Measurements from ENCODE around the gene ERN1. TPM values are rescaled to one million over a fixed set of nuclear protein-coding genes. Genes with fewer than 3 reads are reported as not detected.
A peak's percentile ranks its signal among the peaks of the same experiment; 100 is the strongest.

Gene ERN1
- total and polyA plus RNA-seq, 2 donors from 2014 or later: 2.8 to 37.0 TPM

DNA sequence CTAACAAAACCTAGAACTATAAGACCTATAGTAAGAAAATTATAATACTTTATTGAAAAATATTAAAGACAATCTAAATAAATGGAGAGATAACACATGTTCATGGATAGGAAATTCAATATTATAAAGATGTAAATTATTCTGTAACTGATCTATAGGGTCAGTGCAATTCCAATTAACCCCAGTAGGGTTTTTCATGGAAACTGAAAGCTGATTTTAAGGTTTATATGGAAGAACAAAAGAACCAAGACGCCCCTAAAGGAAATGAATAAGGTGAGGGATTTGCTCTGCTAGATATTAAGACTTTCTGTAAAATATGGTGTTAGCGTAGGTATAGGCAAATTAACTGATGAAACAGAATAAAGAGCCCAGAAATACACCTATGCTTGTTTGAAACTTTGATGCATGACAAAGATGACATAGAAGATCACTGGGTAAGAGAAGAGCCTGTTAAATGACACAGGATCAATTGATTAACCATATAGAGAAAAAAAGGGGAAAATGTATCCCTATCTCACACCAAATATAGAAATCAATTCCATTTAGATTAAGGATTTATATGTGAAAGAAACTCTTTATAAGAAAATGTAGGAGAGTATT is 112.5 kb downstream of the ERN1 start:
- Histone ChIP-seq H3K9ac (ENCODE audit: low read length in 3 of 3) (no peak overlapping the region), H3K36me3 (ENCODE audit: control insufficient read depth in 2 of 3, insufficient read depth in 3 of 3, low read length in 3 of 3) (no peaks in the 10 kb centered on the region), H3K4me3 (ENCODE audit: low read length in 3 of 3) (no peak overlapping the region), H3K9me3 (ENCODE audit: control insufficient read depth in 2 of 3, insufficient read depth in 1 of 3, low read length in 3 of 3) (no peaks in the 10 kb centered on the region), H3K4me1 (ENCODE audit: control insufficient read depth in 2 of 3, insufficient read depth in 2 of 3, low read depth in 1 of 3, low read length in 3 of 3) (peaks cover 0 to 4% (median 0%) of the 10 kb centered on the region in 3 donors), H3K27me3 (ENCODE audit: control insufficient read depth, insufficient read depth, low read length) (no peaks in the 10 kb centered on the region), H3K27ac (ENCODE audit: low read depth in 2 of 2, low read length in 2 of 2) (no peak overlapping the region)
- TF ChIP-seq CTCF (IDR thresholded peaks at IDR 0.05; ENCODE audit: borderline replicate concordance, extremely low read depth, insufficient read depth): no peak
- intact Hi-C loops (cut with DNase I): loop anchor here (10.0 kb wide), 1 partner anchor 103 kb away; the partner anchor contains the start of genes CSHL1 and GH1
- FAIRE-seq (no peak), DNase-seq (no peak)

DNA sequence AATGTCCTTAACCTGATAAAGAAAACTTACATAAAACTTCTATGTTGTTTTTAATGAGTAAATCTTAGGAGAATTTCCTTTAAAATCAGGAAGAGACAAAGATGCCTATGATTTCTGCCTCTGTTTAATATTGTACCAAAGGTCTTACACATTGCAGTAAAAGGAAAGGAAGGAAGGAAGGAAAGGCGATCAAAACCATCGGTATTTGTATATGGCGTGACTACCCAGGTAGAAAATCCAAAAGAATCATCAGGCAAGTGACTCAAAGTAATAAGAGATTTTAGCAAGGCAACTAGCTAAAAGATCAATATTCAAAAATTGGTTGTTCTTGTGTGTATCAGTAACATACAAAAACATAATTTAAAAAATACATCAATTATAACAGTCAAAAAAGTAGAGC is 113.0 kb downstream of the ERN1 start:
- no peak for TF ChIP-seq CTCF (IDR thresholded peaks at IDR 0.05; ENCODE audit: borderline replicate concordance, extremely low read depth, insufficient read depth)
- no peak for DNase-seq
- Histone ChIP-seq H3K9ac (ENCODE audit: low read length in 3 of 3) (peak overlapping the region in 1 of 3 donors; percentile 19), H3K36me3 (ENCODE audit: control insufficient read depth in 2 of 3, insufficient read depth in 3 of 3, low read length in 3 of 3) (no peaks in the 10 kb centered on the region), H3K9me3 (ENCODE audit: control insufficient read depth in 2 of 3, insufficient read depth in 1 of 3, low read length in 3 of 3) (no peaks in the 10 kb centered on the region), H3K27me3 (ENCODE audit: control insufficient read depth, insufficient read depth, low read length) (no peaks in the 10 kb centered on the region), H3K27ac (ENCODE audit: low read depth in 2 of 2, low read length in 2 of 2) (peak overlapping the region in 1 of 2 donors; percentile 13), H3K4me3 (ENCODE audit: low read length in 3 of 3) (no peak overlapping the region), H3K4me1 (ENCODE audit: control insufficient read depth in 2 of 3, insufficient read depth in 2 of 3, low read depth in 1 of 3, low read length in 3 of 3) (peaks cover 0 to 4% (median 0%) of the 10 kb centered on the region in 3 donors)
- intact Hi-C loops (cut with DNase I): loop anchor here (10.0 kb wide), 1 partner anchor 102 kb away; the partner anchor contains the start of genes CSHL1 and GH1
- no peak for FAIRE-seq

- H3K9me3 ChIP-seq (ENCODE audit: control insufficient read depth in 2 of 3, insufficient read depth in 1 of 3, low read length in 3 of 3): no peaks in the 10 kb centered on the region
- H3K27ac ChIP-seq (ENCODE audit: low read depth in 2 of 2, low read length in 2 of 2): peak overlapping the region; percentile 13 to 36
- no peak overlapping the region for H3K9ac ChIP-seq (ENCODE audit: low read length in 3 of 3)
- TF ChIP-seq CTCF (IDR thresholded peaks at IDR 0.05; ENCODE audit: borderline replicate concordance, extremely low read depth, insufficient read depth): no peak
- DNase-seq (no peak), FAIRE-seq (no peak)
- H3K4me3 ChIP-seq (ENCODE audit: low read length in 3 of 3): peak overlapping the region in 1 of 3 donors; percentile 29
- H3K36me3 ChIP-seq (ENCODE audit: control insufficient read depth in 2 of 3, insufficient read depth in 3 of 3, low read length in 3 of 3): no peaks in the 10 kb centered on the region
- peaks cover 0 to 4% (median 0%) of the 10 kb centered on the region in 3 donors for H3K4me1 ChIP-seq (ENCODE audit: control insufficient read depth in 2 of 3, insufficient read depth in 2 of 3, low read depth in 1 of 3, low read length in 3 of 3)
- intact Hi-C loops (cut with DNase I): loop anchor here (10.0 kb wide), 1 partner anchor 102 kb away; the partner anchor contains the start of genes CSHL1 and GH1
- no peaks in the 10 kb centered on the region for H3K27me3 ChIP-seq (ENCODE audit: control insufficient read depth, insufficient read depth, low read length)
Observed at GRCh38 chr17:64016231-64016784, 113.6 kb downstream of the ERN1 start.
